Adipocyte (in vitro differentiated cells): ENCODE measurements around the gene ZNF622.
A peak's percentile ranks its signal among the peaks of the same experiment; 100 is the strongest.

ENCODE experiments used
- DNase-seq: peaks from one replicate; pipeline ENCODE4 v3.0.0-alpha.2; 2015; ENCODE audit warnings: low read depth
- H3K27me3 ChIP-seq: replicated peaks from 2 replicates; pipeline ENCODE4 v1.7.0; 2013; ENCODE audit warnings: mild to moderate bottlenecking, low read length, moderate library complexity; ENCODE audit not compliant: control insufficient read depth, insufficient read depth
- H3K36me3 ChIP-seq: 2 replicates; pipeline ENCODE4 v1.7.0; 2013; ENCODE audit warnings: low read length, mild to moderate bottlenecking, moderate library complexity; ENCODE audit not compliant: control insufficient read depth, insufficient read depth, severe bottlenecking
- H3K4me1 ChIP-seq: 2 replicates; pipeline ENCODE4 v1.7.0; 2013; ENCODE audit warnings: mild to moderate bottlenecking, low read length, moderate library complexity; ENCODE audit not compliant: control insufficient read depth, insufficient read depth
- H3K4me3 ChIP-seq: 2 replicates; pipeline ENCODE4 v1.7.0; 2013; ENCODE audit warnings: mild to moderate bottlenecking, low read length, moderate library complexity
- H3K9ac ChIP-seq: 2 replicates; pipeline ENCODE4 v1.7.0; 2013; ENCODE audit warnings: mild to moderate bottlenecking, low read length, moderate library complexity
- H3K9me3 ChIP-seq: 2 replicates; pipeline ENCODE4 v1.7.0; 2013; ENCODE audit warnings: mild to moderate bottlenecking, low read length, moderate library complexity; ENCODE audit not compliant: control insufficient read depth

Gene ZNF622

DNA sequence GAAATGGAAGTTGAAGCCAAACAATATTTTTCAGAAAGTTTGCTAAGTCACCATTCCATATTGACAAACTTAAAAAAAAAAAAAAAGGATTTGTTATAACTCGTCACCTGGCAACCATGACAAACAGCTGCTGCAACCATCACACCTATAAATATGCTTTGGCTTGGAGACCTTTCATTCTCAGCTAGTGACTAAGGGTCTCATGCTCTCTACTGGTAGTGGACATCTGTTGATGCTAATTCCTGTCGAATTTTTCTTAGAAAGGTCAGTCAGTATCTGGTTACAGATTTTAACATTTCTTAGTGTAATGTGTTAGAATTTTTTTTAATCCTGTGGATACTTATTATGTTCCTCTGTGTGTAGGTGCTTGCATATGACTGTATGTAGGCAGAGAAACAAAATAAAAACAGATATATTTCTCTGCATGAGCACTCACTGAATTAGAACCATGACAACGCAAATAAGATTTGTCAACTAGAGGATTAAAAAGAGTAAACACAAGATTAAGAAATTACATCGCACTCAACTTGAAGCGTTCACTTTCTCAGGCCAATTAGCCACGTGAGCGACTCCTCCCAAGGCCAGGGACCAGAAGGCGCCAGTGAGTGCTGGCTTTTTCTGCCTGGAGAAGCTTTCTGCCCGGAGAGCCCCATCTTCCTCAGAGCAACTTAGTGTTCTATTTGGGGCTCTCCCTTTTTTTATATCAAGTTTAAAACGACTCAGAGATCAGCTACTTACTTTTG lies 27.0 kb upstream of the ZNF622 start:
- Histone ChIP-seq H3K27me3 (no peaks in the 10 kb centered on the region), H3K9me3 (peaks cover 7% of the 10 kb centered on the region), H3K36me3 (no peaks in the 10 kb centered on the region), H3K4me1 (peaks cover 24% of the 10 kb centered on the region), H3K9ac (no peak overlapping the region), H3K4me3 (no peak overlapping the region)
- peak; percentile 64 for DNase-seq

DNA sequence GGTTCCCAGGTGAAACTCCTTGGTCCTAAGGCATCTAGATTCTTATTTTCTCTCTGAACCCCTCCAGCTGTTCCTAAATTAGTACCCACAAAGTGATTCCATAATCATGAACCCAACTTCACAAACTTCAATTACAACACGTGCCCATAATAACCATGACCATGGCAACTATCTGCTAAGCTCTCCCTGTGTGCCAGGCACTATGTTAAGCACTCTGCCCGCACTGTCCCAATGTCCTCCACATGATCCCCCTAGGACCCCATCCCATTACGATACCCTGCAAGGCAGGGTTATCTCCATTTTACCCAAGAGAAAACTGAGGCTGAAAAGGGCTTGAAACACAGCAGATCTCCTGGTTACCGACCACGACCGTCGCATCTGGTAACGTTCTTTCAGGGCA lies 25.3 kb upstream of the ZNF622 start:
- Histone ChIP-seq H3K4me3 (no peak overlapping the region), H3K27me3 (no peaks in the 10 kb centered on the region), H3K9me3 (peaks cover 7% of the 10 kb centered on the region), H3K36me3 (no peaks in the 10 kb centered on the region), H3K4me1 (peaks cover 24% of the 10 kb centered on the region), H3K9ac (no peak overlapping the region)
- DNase-seq, result no peak

DNA sequence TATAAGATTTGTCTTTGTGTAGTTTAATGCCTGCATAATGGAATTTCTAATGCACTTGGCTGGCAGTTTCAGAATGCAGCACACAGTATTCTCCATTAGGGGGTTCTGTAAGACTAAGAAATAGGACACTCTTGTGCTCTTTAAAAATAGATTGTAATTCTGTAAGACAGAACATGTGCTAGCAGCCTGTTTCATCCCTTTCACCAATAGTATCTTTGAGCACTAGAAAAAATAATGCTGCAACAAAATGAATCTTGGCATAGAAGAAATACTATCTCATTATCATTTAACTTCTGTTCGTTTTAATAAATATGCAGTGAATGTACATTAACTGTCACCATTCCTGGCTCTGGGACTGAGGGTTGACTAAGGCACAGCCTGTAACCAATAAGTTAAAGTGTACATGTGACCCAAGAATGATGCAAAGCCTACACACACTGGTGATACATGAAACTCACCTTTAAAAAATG lies 23.8 kb upstream of the ZNF622 start:
- H3K4me1 ChIP-seq, result peaks cover 24% of the 10 kb centered on the region
- H3K36me3 ChIP-seq, result no peaks in the 10 kb centered on the region
- H3K27me3 ChIP-seq, result no peaks in the 10 kb centered on the region
- no peak overlapping the region for H3K4me3 ChIP-seq
- peak overlapping the region; percentile 40 for H3K9ac ChIP-seq
- peak; percentile 86 for DNase-seq
- no peaks in the 10 kb centered on the region for H3K9me3 ChIP-seq

DNA sequence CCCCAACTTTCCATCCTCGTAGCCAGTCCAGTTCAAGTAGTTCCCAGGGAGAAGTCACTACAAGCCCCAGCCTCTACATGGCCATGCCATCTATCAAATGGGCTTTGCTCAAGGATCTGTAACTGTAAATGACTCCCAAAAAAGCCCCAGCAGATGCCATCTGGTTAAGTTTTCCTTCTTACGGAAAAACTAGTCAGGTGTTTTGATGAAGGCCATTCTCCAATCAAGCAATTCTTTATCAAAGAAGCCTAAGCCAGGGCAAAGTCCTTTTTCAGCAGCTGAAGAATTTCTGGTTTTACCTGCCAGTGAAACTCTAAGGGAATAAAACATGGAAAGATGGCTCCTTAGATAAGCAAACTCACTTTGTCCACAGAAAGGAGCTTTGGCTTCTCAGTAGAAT lies 21.9 kb upstream of the ZNF622 start:
- no peak for DNase-seq
- no peaks in the 10 kb centered on the region for H3K36me3 ChIP-seq
- H3K27me3 ChIP-seq, result no peaks in the 10 kb centered on the region
- H3K9ac ChIP-seq, result no peak overlapping the region
- no peak overlapping the region for H3K4me3 ChIP-seq
- H3K9me3 ChIP-seq, result no peaks in the 10 kb centered on the region
- peaks cover 9% of the 10 kb centered on the region for H3K4me1 ChIP-seq

DNA sequence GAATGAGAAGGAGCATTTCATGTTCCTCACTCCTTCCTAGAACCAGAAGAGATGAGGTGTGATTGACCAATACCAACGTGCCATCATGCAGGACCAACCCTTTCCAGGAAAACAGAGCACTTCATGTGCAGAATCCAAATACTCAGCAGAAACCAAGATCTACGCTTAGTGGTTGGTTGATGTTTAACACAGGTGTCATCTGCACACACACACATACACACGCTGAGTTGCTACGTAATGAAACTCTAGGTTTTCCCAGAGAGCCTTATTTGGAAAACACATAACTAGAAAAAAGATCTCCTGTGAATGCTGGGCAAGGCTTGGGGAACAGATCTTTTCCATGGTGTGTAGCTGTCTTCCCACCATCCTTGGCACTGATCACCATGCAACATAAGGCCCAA lies 21.1 kb upstream of the ZNF622 start:
- Histone ChIP-seq H3K27me3 (no peaks in the 10 kb centered on the region), H3K4me1 (peaks cover 5% of the 10 kb centered on the region), H3K9ac (no peak overlapping the region), H3K4me3 (no peak overlapping the region), H3K9me3 (no peaks in the 10 kb centered on the region), H3K36me3 (no peaks in the 10 kb centered on the region)
- DNase-seq, result no peak

DNA sequence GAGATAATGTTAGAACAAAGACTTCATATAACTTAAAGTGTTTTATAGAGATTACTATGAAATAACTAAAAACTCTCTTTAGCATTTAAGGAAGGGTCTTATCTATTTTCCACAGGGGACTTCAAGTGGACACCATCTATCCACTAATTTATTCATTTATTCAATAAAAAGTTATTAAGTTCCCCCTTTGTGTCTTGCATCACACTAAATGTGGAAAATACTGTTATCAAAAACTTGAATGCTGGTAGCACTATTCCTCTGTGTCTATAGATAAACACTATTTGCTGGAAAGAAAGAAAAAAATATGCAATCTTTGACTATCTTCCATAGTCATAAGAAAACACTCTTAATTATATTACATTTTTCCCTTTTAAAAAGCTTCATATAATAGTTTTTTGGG lies 20.1 kb upstream of the ZNF622 start:
- H3K36me3 ChIP-seq, result no peaks in the 10 kb centered on the region
- no peak overlapping the region for H3K9ac ChIP-seq
- no peak for DNase-seq
- no peaks in the 10 kb centered on the region for H3K9me3 ChIP-seq
- H3K27me3 ChIP-seq, result no peaks in the 10 kb centered on the region
- H3K4me3 ChIP-seq, result no peak overlapping the region
- H3K4me1 ChIP-seq, result peaks cover 5% of the 10 kb centered on the region

DNA sequence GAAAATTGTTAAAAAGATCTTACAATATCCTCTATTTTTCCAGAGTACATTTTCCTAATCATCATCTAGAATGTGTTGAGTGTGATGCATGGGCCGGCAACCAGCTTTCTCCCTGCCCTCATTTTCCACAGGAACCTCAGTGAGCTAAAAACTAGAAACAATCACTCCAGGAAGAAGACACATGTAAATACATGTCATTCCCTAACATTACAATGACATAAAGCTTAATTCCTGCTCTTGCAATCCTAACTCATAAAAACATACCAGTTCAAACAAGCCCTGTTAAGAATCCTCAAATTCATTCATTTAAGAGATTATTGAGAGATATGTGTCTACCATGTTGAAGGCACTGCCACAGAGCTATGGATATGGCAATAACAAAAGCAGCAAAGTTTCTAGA lies 18.5 kb upstream of the ZNF622 start:
- Histone ChIP-seq H3K36me3 (no peaks in the 10 kb centered on the region), H3K27me3 (no peaks in the 10 kb centered on the region), H3K9ac (no peak overlapping the region), H3K9me3 (no peaks in the 10 kb centered on the region), H3K4me3 (no peak overlapping the region), H3K4me1 (no peaks in the 10 kb centered on the region)
- DNase-seq, result no peak

DNA sequence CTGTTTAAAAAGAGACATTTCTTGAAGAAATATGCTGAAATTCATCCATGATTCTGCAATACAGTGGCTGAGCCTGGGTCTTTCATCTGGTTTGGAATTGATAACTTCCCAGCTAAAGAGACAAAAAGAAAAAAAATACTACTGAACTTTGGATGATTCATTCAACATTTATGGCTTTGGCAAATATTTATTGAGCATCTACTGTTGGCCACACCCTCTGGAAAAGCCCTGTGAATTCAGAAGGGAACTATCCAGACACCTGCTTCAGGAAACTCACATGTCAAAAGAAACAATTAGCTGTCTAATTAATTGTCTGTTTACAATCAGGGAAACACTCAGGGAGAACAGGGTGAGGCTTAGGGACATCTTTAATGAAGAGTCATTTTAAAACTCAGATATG lies 17.8 kb upstream of the ZNF622 start:
- H3K9ac ChIP-seq, result no peak overlapping the region
- H3K4me1 ChIP-seq, result no peaks in the 10 kb centered on the region
- H3K9me3 ChIP-seq, result no peaks in the 10 kb centered on the region
- no peak for DNase-seq
- no peaks in the 10 kb centered on the region for H3K36me3 ChIP-seq
- H3K27me3 ChIP-seq, result no peaks in the 10 kb centered on the region
- no peak overlapping the region for H3K4me3 ChIP-seq

DNA sequence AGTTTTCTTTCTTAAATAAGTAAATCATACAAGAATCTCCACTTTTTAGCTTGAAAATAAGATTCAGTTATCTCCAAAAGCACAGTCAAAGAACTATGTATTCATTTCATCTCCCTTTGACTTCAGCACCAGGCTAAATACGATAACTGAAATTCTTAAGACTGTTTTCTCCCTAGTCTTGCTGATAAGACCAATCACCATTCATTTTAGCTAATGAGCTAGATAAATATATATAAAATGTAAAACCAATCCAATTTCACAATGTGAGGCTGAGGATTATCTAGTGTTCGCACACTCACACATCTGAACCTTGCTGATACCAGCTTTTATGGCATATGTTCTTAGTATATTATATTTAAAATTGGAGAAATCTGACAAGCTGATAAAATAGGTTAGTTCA lies 17.3 kb upstream of the ZNF622 start:
- no peak overlapping the region for H3K9ac ChIP-seq
- DNase-seq, result no peak
- no peaks in the 10 kb centered on the region for H3K9me3 ChIP-seq
- no peaks in the 10 kb centered on the region for H3K36me3 ChIP-seq
- no peak overlapping the region for H3K4me3 ChIP-seq
- no peaks in the 10 kb centered on the region for H3K27me3 ChIP-seq
- H3K4me1 ChIP-seq, result no peaks in the 10 kb centered on the region

DNA sequence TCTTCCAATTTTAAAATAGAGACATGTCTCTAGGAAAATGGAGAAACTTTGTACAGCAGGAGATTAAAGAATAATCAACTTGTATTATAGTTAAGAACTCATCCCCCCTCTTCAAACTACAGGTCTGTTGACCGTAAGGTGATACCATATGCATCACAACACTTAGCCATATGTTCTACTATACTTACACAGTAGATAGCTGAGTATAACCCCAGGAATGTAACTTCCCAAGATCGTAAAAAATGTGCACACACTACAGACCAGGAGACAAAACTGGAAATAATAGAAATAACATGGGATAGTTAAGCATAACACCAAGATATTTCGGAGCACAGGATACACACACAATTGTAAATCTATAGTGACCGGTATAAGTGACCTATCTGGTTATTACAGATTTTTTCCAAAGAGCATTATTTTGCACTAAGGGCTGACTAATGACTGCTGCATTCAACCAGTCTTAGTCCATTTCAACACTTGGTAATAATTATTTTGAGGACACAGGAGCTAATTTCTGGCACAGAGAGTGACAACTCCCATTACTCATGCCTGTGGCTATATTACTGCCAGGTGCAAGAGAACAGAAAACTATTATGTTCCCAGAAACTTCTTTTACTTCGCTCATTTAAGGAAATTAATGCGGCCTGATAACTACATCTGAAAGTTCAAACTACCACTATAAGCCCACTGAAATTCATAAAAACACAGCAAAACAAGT lies 15.4 kb upstream of the ZNF622 start:
- H3K4me1 ChIP-seq, result no peaks in the 10 kb centered on the region
- H3K9ac ChIP-seq, result no peak overlapping the region
- DNase-seq, result no peak
- H3K9me3 ChIP-seq, result no peaks in the 10 kb centered on the region
- peaks cover 5% of the 10 kb centered on the region for H3K36me3 ChIP-seq
- H3K4me3 ChIP-seq, result no peak overlapping the region
- no peaks in the 10 kb centered on the region for H3K27me3 ChIP-seq

DNA sequence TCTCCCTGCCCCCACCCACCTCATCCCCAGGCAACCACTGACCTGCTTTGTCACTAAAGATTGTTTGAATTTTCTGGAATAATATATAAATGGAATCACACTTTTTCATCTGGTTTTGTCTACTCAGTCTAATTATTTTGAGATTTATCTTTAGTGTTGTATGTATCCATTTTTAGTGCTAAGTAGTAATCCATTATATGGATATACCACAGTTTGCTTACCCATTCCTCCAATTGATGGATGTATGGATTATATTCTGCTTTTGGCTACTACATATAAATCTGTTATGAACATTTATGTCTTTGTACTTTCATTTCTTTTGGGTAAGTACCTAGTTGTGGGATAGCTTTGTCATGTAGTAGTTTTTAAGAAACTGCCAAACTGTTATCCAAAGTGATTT lies 14.5 kb upstream of the ZNF622 start:
- H3K4me3 ChIP-seq, result no peak overlapping the region
- no peaks in the 10 kb centered on the region for H3K27me3 ChIP-seq
- DNase-seq, result no peak
- no peaks in the 10 kb centered on the region for H3K9me3 ChIP-seq
- H3K36me3 ChIP-seq, result peaks cover 5% of the 10 kb centered on the region
- no peaks in the 10 kb centered on the region for H3K4me1 ChIP-seq
- no peak overlapping the region for H3K9ac ChIP-seq
